ENCODE results near the gene HK1.
A peak's percentile ranks its signal among the peaks of the same experiment; 100 is the strongest.
"Not testable (repeated sequence)": the region's sequence is repeated elsewhere in the genome, so short reads cannot be mapped to it uniquely, and the experiment has no call there.

Gene HK1

GRCh38 chr10:69278446-69278963, at the start of gene HK1:
TSS of gene HK1 (plus strand) at chr10:69278496.
- DNase-seq = no peak

- no peak for DNase-seq
These were observed 48.7 kb upstream of the HK1 start for GRCh38 chr10:69229616-69229916.

GRCh38 chr10:69230128-69230527, 48.2 kb upstream of the HK1 start:
- no peak for DNase-seq

- DNase-seq = no peak
These were observed 46.0 kb upstream of the HK1 start for GRCh38 chr10:69232252-69232651.

GRCh38 chr10:69232736-69233480, 45.4 kb upstream of the HK1 start:
- no peak for DNase-seq

GRCh38 chr10:69234447-69234846, 43.8 kb upstream of the HK1 start:
- no peak for DNase-seq

GRCh38 chr10:69237528-69238159, 40.7 kb upstream of the HK1 start:
- DNase-seq = peak; percentile 85

- DNase-seq = no peak
These were observed 39.2 kb upstream of the HK1 start for GRCh38 chr10:69239136-69239535.

GRCh38 chr10:69239816-69240434, 38.4 kb upstream of the HK1 start:
- DNase-seq = no peak

- no peak for DNase-seq
These were observed 37.8 kb upstream of the HK1 start for GRCh38 chr10:69240455-69240854.

- no peak for DNase-seq
These were observed 36.7 kb upstream of the HK1 start for GRCh38 chr10:69241575-69241974.

- no peak for DNase-seq
These were observed 36.0 kb upstream of the HK1 start for GRCh38 chr10:69242040-69242851.

GRCh38 chr10:69242852-69243212, 35.5 kb upstream of the HK1 start:
- DNase-seq = peak; percentile 25

GRCh38 chr10:69243817-69244216, 34.5 kb upstream of the HK1 start:
- no peak for DNase-seq

- no peak for DNase-seq
These were observed 32.3 kb upstream of the HK1 start for GRCh38 chr10:69246036-69246435.

- DNase-seq = no peak
These were observed 31.5 kb upstream of the HK1 start for GRCh38 chr10:69246581-69247312.

GRCh38 chr10:69247313-69247710, 31.0 kb upstream of the HK1 start:
- no peak for DNase-seq

GRCh38 chr10:69248117-69248730, 30.1 kb upstream of the HK1 start:
- no peak for DNase-seq

- DNase-seq = no peak
These were observed 28.3 kb upstream of the HK1 start for GRCh38 chr10:69250041-69250440.

GRCh38 chr10:69251417-69251816, 26.9 kb upstream of the HK1 start:
- not testable (repeated sequence) for DNase-seq

- no peak for DNase-seq
These were observed 25.1 kb upstream of the HK1 start for GRCh38 chr10:69253171-69253570.

GRCh38 chr10:69254877-69255276, 23.4 kb upstream of the HK1 start:
- no peak for DNase-seq

Data from NCI-H2171 treated with DMSO at 0.1 percent for 48 hours (cell line).